ENCODE measurements around the gene ANO2. TPM values are rescaled to one million over a fixed set of nuclear protein-coding genes. Genes with fewer than 3 reads are reported as not detected.

ANO2 gene
- not detected in 2 replicates for total RNA-seq (2014; rRNA removed; shearing (Covaris generic); ENCODE audit: low replicate concordance)

DNA sequence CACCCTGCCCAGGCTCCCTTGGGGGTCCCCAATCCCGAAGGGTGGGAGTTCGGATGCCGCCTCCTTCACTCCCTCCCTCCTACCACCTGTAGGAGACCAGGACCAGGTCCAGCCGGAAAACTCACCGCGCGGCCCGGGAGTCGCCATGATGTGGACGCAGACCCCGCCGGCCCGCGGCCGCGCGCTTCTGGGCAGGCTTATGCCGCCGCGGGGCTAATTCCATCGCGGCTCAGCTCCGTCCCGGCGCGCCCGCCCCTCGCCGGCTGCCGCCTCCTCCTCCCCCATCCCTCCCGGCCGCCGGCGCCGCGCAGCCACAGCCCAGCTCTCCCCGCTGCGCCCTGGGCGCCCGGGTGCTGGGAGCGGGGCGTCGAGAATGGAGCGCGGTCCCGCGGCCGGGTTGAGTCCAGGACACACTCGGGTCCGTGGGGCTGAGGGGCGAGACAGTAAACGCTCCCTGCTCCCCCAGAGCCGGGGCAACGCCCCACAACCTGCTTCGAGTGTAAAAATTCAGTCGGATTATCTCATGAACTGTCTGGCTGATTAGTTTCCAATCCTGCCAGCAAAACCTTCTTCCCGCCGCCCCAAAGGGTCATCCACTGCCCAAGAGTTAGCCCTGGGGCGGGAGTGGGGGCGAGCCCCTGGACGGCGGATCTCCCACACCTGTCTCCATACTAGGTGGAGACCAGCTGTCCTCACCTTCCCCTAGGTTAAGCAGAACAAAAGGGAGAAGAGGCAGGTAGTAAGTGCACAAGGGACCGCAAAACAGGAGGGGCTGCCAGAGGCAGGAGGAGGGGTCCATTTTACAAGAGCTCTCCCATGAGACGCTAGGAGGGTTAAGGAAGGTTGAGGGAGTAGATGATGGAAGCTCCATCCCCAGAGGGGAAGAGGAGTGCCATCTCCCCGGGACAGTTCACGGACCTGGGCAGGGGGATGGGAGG is at the start of gene ANO2:
Gene ANO2 (minus strand): TSS at position 189 of the 938 bp plus-strand sequence. CDS start 42 bp downstream, at position 147.
- no peak for DNase-seq (ENCODE audit: low read depth)
- in situ Hi-C loops (cut with HindIII; ENCODE audit: low pct_unique_long_range_greater_than_20kb, low sequenced_read_pairs) = no loop called here

DNA sequence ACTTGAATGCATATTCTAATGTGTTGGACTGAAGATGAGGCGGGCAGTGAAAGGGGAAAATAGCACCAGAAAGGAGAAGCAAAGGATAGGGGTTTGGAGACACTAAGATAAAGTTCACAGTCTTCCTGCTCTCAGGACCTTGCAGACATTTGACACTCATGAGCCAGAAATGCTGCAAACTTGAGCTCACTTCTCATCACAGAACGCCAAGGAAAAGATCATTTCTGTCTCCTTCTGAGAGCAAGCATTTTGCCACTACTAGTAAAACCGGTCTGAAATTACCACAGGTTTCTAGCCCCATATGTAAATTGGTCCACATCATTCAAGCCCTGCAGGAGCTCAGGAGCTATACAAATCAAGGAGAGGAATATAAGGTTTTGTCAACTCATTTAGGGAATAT is 44.6 kb upstream of the ANO2 start:
- no peak for DNase-seq (ENCODE audit: low read depth)
- in situ Hi-C loops (cut with HindIII; ENCODE audit: low pct_unique_long_range_greater_than_20kb, low sequenced_read_pairs) = no loop called here

DNA sequence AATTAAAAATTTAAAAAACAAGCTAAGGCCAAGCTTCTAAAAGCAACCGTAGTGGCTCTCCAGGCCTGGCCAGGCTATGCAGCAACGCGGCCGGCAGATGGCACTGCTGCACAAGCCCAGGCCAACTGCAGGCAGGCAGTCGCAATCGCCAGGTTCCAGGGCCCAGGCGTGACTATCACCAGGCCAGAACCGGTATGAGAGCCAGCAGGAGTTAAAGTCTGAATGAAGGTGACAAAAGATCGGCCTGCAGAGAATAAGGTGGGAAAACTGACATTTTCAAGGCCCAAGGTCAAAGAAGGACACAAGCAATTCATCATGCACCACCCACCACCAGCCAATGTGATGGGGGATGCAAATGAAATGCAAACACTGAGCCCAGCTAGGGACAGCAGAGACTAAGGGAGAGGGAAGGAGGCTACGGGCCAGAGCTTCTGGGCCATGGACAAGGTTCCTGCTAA is 43.6 kb upstream of the ANO2 start:
- peak; percentile 54 for DNase-seq (ENCODE audit: low read depth)
- in situ Hi-C loops (cut with HindIII; ENCODE audit: low pct_unique_long_range_greater_than_20kb, low sequenced_read_pairs) = no loop called here

DNA sequence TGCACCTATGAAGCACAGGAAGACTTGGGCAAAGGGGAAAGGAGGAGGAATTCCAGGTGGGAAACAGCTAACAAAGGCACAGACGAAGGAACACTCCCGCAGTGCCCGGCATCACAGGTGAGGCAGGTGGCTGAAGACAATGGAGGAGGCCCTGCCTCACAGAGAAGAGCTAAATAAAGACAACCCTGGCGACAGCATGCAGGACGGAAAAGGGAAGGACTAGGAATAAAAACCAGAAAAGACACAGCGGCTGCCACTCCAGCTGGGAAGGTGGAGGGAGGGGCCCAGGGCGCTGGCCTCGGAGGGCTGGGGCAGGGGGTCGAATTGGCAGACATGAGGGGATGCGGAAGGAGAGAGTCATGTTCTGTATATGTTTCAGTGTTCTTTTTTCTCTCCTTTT is 43.0 kb upstream of the ANO2 start:
- in situ Hi-C loops (cut with HindIII; ENCODE audit: low pct_unique_long_range_greater_than_20kb, low sequenced_read_pairs) = no loop called here
- no peak for DNase-seq (ENCODE audit: low read depth)

DNA sequence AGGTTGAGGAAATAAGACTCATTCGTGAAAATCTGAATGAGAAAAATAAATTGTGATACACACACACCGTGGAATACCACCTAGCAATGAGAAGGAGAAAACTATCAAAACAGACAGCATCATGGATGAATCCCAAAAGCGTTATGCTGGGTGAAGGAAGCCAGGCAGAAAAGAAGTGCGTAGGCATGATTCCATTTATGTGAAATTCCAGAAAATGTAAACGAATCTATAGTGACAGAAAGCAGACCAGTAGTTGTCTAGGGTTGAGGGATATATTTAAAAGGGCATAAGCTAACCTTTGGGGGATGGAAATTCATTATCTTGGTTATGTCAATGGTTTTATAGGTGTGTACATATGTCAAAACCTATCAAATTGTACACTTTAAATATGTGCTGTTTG is 42.5 kb upstream of the ANO2 start:
- DNase-seq (ENCODE audit: low read depth) = no peak
- in situ Hi-C loops (cut with HindIII; ENCODE audit: low pct_unique_long_range_greater_than_20kb, low sequenced_read_pairs) = no loop called here

DNA sequence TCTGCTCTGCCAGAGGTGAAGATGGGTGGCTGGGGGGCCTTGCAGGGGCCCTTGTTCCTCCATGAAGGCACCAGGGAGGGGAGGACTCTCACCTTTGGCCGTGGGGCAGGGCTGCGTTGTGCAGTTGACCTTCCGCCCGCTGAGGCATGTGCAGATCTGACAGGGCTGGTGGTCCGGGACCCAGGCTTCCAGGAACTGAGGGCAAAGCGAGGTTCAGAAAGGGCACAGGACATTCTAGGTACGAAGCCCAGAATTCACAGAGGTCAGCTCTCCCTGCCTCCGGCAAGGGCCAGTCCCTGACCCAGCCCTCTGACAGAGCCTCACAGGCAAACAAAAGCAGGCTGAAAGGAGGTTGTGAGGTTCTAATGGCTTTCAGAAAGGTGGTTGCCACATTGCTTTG is 40.4 kb upstream of the ANO2 start:
- DNase-seq (ENCODE audit: low read depth) = no peak
- in situ Hi-C loops (cut with HindIII; ENCODE audit: low pct_unique_long_range_greater_than_20kb, low sequenced_read_pairs) = no loop called here

DNA sequence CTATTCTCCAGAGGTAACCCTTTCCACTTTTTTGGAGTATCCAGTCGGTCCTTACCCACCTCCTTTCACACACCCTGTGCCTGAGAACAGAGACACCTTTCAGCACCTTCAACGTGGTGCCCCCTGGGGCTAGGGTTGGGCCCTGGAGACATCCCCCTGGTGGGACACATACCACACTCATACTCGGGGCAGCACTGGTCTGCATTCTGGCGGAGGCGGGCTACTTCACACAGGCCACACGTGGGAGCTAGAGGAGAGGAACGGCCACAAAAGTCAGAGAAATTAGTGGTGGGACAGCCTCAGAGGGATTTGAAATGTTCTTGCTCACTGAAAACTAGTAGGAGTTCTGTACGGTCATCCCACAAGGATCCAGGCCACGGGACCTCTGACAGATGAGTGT is 39.8 kb upstream of the ANO2 start:
- in situ Hi-C loops (cut with HindIII; ENCODE audit: low pct_unique_long_range_greater_than_20kb, low sequenced_read_pairs) = no loop called here
- no peak for DNase-seq (ENCODE audit: low read depth)

DNA sequence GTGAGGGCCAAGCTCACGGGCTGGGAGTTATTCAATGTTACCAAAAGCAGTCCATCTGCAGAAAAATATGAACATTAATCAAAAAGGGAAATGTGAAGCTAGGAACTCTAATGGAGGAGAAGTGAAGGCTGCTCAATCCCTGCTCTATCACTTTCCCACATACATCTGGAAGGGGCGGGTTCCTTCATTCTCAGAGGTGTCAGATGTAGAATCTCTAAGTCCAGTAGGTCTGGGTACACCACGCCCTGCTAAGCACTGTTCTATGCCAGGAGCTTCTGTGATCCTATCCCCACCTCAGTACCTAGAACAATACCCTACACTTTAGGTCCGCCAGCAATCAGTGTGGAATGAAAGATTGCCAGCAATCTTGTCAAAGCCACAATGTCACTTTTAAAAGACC is 37.0 kb upstream of the ANO2 start:
- in situ Hi-C loops (cut with HindIII; ENCODE audit: low pct_unique_long_range_greater_than_20kb, low sequenced_read_pairs) = no loop called here
- DNase-seq (ENCODE audit: low read depth) = no peak

DNA sequence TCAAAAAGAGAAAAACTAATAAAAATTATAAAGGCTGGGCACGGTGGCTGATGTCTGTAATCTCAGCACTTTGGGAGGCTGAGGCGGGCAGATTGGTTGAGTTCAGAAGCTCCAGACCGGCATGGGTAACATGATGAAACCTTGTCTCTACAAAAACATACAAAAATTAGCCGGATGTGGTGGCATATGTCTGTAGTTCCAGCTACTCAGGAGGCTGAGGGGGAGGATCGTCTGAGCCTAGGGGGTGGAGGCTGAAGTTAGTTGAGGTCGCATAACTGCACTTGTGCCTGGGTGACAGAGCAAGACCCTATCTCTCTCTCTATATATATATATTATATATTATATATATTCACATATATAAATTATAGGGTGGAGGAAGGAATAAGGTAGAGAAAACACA is 32.5 kb upstream of the ANO2 start:
- in situ Hi-C loops (cut with HindIII; ENCODE audit: low pct_unique_long_range_greater_than_20kb, low sequenced_read_pairs) = no loop called here
- DNase-seq (ENCODE audit: low read depth) = no peak

DNA sequence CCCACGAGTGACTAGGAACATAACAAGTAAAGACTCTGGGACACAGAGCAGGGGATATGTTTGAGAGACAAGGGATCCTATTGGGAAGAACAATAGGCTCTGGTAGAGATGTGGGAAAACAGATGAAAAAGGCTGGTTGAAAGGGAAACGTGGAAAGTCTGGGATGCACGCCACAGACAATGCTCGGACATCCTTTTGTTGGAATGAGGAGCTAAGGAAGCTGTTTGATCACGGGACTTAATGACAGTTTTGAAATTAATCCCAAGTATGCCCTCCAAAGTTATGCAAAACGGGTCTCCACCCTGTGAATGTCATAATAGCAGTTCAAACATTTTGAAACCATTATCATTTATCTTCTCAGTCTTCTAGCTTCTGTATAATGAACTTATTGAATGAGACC is 31.7 kb upstream of the ANO2 start:
- in situ Hi-C loops (cut with HindIII; ENCODE audit: low pct_unique_long_range_greater_than_20kb, low sequenced_read_pairs) = no loop called here
- DNase-seq (ENCODE audit: low read depth) = no peak

DNA sequence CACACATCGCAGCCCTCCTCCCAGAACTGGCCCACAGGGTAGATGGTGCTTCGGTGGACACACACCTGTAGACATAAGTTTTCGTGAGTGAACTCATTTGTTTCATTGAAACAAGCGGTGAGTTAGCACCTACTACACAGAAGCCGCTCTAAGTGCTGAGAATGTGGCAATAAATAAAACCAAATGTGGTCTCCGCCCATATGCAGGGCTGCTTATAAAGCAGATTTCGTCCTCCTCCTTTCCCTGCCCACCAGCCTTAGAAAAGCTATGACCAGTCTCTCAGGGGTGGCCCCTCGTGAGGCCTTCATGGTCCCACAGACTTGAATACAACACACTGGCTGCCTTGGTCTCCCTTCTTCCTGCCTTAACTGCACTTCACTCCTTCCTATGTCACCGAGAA is 31.1 kb upstream of the ANO2 start:
- no peak for DNase-seq (ENCODE audit: low read depth)
- in situ Hi-C loops (cut with HindIII; ENCODE audit: low pct_unique_long_range_greater_than_20kb, low sequenced_read_pairs) = no loop called here

DNA sequence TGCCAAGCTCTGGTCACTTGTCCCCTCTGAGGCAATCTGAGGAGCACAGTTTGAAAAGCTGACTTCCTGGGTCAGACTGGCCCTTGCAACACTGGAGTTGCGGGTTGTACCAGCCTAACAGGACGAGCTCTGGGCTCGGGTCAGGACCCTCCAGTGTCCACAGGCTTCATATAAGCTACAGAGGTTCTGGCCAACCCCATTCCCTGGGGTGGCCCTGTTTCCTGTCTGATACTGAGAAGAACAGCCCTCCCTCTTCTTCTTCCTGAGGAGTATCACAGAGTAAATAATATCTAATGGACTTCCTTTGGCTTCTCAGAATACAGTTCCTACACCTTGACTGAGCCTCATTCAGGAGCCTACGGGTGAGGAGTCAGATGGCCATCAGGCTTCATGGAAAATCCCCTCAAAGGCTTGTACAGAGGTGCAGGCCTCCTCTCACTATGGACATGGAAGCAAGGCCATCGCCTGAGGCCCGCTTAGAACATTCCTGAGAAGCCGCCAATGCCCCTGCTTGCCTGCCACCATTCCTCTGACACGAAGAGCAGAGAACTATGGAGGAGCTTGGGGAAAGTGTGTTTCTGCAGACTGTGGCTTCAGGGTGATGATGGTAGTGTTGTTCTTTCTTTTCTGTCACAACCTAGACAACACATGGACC is 28.5 kb upstream of the ANO2 start:
- no peak for DNase-seq (ENCODE audit: low read depth)
- in situ Hi-C loops (cut with HindIII; ENCODE audit: low pct_unique_long_range_greater_than_20kb, low sequenced_read_pairs) = no loop called here

DNA sequence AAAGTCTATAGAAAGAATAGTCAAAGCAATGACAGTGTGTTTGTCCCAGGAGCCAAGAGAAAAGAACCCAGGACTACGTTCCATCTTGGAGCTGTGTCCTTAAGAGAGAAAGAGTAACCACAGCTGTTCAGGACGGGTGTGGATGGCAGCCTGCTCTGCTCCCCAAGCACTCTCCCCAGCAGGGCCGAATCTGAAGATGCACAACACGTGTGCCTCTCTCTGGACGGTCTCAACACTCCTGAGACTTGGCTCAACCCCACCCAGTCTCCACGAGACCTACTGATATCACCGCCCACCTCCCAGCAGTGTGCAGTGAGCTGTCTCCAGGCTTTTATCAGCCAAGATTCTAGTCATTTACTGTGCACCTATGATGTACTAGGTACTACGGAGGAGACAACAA is 27.3 kb upstream of the ANO2 start:
- in situ Hi-C loops (cut with HindIII; ENCODE audit: low pct_unique_long_range_greater_than_20kb, low sequenced_read_pairs) = no loop called here
- DNase-seq (ENCODE audit: low read depth) = no peak

DNA sequence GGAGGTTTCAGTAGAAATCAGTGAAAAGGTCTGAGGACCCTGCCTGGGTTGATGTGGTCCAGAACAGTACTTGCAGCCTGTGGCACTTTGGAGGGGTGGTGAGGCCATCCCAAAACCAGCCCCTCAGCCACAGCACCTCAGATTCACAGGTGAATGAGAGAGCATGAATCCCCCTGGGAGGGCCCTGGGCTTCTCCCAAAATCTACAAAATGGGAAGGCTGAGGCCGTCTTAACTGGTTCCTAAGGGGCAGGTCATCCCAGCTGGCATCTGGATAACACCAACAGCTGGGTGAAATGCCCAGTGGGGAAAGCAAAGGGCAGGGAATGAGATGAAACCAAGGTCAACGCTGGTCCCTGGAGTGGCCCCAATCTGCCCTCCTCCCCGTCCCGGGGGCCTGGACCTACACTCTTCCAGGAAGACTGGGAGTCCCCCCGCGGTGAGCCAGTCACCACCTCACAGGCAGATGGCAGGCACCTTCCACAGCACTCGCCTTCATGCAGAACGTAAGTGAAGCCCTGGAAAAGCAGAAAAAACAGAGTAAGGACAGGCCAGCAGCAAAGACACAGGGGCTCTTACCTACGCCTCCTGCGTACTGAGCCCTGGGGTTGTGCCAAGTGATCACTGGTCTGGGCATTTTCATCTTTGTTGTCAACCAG is 26.3 kb upstream of the ANO2 start:
- DNase-seq (ENCODE audit: low read depth) = no peak
- in situ Hi-C loops (cut with HindIII; ENCODE audit: low pct_unique_long_range_greater_than_20kb, low sequenced_read_pairs) = no loop called here

DNA sequence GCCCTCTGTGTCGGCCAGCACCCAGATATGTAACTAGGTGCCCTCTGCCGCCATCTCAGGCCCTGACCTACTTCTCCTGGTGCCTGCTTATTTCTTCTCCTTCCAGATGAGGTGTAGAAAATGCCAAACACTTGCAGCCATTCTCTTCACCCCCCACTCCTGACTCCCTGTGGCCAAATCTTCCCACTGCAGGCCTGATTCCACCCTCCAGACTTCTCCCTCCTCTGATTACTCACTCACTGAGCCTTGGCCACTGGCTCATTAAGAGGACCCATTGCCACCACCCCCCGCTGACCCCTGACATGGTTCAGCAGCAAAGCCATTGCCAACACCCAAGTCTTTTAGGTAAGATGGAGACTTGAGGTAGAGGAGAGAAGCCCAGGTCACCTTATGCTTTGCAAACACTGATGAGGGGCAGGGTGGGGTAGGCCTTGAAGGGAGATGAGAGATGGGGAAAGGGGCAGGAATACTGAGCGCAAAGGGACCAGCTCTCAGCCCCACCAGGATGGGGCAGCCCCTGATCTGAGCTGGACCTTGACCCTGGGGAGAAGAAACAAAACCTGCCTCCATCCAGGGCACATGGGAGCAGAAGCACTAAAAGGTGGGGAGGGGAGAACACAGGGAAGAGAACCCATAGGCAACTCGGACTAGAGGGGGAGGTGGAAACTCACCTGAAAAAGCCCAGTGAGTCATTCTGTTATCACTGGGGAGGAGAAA is 25.1 kb upstream of the ANO2 start:
- in situ Hi-C loops (cut with HindIII; ENCODE audit: low pct_unique_long_range_greater_than_20kb, low sequenced_read_pairs) = no loop called here
- no peak for DNase-seq (ENCODE audit: low read depth)

DNA sequence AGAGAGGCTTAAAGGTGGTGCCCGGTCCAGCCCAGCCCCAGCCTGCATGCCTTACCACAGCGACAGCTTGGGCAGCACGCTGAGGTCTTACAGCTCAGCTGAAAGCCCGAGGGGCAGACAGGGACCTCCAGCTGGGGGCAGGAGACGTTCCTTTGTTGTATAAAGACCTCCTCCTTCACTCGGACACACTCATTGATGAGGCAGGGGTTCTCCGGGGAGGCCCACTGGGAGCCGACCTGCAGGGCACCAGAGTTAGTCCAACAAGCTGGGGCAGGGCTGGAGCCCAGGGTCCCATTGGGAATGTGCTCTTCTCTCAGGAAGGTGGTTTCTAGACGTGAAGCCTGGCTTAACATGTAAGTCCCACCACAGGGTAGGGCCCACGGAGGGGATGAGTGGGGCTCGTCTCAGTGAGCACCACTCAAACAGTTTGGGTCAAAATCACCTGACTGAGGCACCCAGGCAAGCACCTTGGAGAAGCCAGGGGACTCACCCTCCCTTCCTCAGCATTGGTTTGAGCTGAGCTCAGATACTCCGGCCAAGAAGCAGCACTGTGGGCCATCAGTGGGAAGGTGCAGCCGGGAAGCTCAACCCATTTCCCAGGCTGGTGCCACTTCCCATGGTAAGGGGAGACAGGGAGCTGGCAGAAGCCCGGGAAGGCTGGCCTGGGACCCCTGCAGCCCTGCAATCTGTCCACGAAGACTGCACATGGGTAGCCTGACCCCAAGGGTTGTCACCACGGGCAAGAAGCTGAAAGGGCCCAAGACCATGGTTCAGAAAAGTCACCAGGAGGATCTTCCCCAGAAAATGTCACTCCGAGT is 24.3 kb upstream of the ANO2 start:
- no peak for DNase-seq (ENCODE audit: low read depth)
- in situ Hi-C loops (cut with HindIII; ENCODE audit: low pct_unique_long_range_greater_than_20kb, low sequenced_read_pairs) = no loop called here

DNA sequence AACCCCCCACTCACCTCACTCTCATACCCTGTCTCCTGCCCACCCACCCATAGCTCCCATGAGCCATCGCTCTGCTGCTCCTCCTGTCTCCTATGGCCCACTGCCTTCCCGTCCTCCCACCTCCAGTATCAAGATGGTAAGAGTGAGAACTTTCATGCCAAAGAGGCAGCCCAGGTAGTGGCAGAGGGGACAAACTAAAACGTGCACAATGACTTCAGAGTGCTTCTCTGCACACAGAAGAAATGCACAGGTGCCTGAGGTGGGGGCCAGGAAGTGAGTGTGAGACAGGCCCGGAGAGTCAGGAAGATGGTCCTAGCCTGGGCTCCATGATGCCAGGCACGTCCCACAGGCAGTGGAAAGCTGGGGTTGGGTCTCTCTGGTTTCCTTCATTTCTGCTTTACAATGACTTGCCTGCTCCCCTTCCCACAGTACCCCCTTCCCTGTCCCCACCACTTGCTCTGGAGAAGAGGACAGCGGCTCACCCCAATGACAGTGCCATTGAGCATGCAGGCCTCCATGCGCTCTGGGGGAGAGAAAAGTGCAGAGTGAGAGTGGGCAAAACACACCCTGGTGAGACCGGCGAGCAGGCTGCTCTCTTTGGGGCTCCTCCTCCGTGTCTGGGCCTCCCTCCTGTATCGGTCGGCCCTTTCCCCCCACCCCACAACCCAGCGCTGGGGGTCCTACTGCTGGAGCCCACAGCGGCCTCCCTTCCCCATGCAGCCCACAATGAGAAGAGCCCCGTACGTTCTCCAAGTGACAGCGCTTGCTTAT is 22.8 kb upstream of the ANO2 start:
- in situ Hi-C loops (cut with HindIII; ENCODE audit: low pct_unique_long_range_greater_than_20kb, low sequenced_read_pairs) = no loop called here
- DNase-seq (ENCODE audit: low read depth) = no peak

All from Caki2 (cell line).